H1 (cell line): ENCODE measurements around the gene SLC25A5.

Experiments used
- CHD2 ChIP-seq: IDR thresholded peaks from 2 replicates; pipeline ENCODE4 v1.6.1; 2012; ENCODE audit warnings: low read length, improper control_type of control experiment
- EP300 ChIP-seq, 2 experiments: IDR thresholded peaks; 1 replicate in 1 of 2; 2 replicates in 1 of 2; pipeline ENCODE4 v1.6.1; 2011 to 2012; ENCODE audit warnings: low read depth in 2 of 2, low read length in 2 of 2, mild to moderate bottlenecking in 2 of 2, borderline replicate concordance in 1 of 2, inconsistent platforms in 1 of 2, moderate library complexity in 1 of 2
- JUND ChIP-seq: IDR thresholded peaks from 2 replicates; pipeline ENCODE4 v1.6.1; 2011; ENCODE audit warnings: mild to moderate bottlenecking, improper control_type of control experiment, low read length
- NRF1 ChIP-seq: IDR thresholded peaks from 2 replicates; pipeline ENCODE4 v1.6.1; 2011; ENCODE audit warnings: mild to moderate bottlenecking, low read depth, low read length, improper control_type of control experiment
- POLR2A ChIP-seq, 2 experiments: IDR thresholded peaks; 1 replicate in 1 of 2; 2 replicates in 1 of 2; pipeline ENCODE4 v1.6.1; 2011; ENCODE audit warnings: low read depth in 2 of 2, low read length in 2 of 2, mild to moderate bottlenecking in 2 of 2; ENCODE audit errors: control extremely low read depth in 1 of 2
- POLR2AphosphoS5 ChIP-seq: IDR thresholded peaks from 2 replicates; pipeline ENCODE4 v1.6.1; 2011; ENCODE audit warnings: low read depth, low read length
- TF ChIP-seq, protein P1 (sequence below), 3 experiments: IDR thresholded peaks; 1 replicate in 2 of 3; 2 replicates in 1 of 3; pipeline versions ENCODE4 v1.5.1 to v1.6.1; 2011; ENCODE audit warnings: low read length in 3 of 3, mild to moderate bottlenecking in 3 of 3, inconsistent platforms in 2 of 3, low read depth in 1 of 3, moderate library complexity in 1 of 3; ENCODE audit not compliant: insufficient read depth in 1 of 3; ENCODE audit errors: control extremely low read depth in 1 of 3

GRCh38 chrX:119423631-119424030 lies 44.6 kb upstream of the SLC25A5 start:
- TF ChIP-seq JUND (no peak), EP300 (IDR thresholded peaks at IDR 0.05; ENCODE audit: borderline replicate concordance in 1 of 2, low read depth in 2 of 2, low read length in 2 of 2) (no peak), NRF1 (no peak), POLR2AphosphoS5 (no peak), POLR2A (IDR thresholded peaks at IDR 0.05; ENCODE audit: control extremely low read depth in 1 of 2, low read depth in 2 of 2, low read length in 2 of 2) (no peak), CHD2 (no peak)
- TF ChIP-seq, protein P1, sequence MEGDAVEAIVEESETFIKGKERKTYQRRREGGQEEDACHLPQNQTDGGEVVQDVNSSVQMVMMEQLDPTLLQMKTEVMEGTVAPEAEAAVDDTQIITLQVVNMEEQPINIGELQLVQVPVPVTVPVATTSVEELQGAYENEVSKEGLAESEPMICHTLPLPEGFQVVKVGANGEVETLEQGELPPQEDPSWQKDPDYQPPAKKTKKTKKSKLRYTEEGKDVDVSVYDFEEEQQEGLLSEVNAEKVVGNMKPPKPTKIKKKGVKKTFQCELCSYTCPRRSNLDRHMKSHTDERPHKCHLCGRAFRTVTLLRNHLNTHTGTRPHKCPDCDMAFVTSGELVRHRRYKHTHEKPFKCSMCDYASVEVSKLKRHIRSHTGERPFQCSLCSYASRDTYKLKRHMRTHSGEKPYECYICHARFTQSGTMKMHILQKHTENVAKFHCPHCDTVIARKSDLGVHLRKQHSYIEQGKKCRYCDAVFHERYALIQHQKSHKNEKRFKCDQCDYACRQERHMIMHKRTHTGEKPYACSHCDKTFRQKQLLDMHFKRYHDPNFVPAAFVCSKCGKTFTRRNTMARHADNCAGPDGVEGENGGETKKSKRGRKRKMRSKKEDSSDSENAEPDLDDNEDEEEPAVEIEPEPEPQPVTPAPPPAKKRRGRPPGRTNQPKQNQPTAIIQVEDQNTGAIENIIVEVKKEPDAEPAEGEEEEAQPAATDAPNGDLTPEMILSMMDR (IDR thresholded peaks at IDR 0.05; ENCODE audit: control extremely low read depth in 1 of 3, insufficient read depth in 1 of 3, low read depth in 1 of 3, low read length in 3 of 3), result no peak
